EL (cell line): ENCODE data around the gene PIP4P1.
"Not testable (repeated sequence)": the region's sequence is repeated elsewhere in the genome, so short reads cannot be mapped to it uniquely, and the experiment has no call there.

ENCODE experiments used
- DNase-seq: peaks from one replicate; pipeline ENCODE4 v3.0.0-alpha.2; 2016

The PIP4P1 gene

GRCh38 chr14:20472536-20473169, 11.4 kb upstream of the PIP4P1 start:
- no peak for DNase-seq

DNA sequence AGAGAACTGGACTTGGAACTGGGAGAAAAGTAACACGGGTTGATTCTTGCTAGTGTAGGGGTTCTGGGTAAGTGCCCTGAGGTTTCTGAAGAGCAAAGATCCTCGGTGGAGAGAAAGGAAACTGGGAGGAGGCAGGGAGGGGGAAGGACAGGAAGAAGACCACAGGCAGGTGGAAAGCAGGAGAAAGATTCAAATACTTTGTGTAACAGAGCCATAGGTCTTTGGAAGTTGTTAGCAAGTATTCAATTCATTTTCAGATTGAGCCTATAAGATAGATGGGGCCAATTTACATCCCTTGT, 9.3 kb upstream of the PIP4P1 start:
- DNase-seq: peak; percentile 29

DNA sequence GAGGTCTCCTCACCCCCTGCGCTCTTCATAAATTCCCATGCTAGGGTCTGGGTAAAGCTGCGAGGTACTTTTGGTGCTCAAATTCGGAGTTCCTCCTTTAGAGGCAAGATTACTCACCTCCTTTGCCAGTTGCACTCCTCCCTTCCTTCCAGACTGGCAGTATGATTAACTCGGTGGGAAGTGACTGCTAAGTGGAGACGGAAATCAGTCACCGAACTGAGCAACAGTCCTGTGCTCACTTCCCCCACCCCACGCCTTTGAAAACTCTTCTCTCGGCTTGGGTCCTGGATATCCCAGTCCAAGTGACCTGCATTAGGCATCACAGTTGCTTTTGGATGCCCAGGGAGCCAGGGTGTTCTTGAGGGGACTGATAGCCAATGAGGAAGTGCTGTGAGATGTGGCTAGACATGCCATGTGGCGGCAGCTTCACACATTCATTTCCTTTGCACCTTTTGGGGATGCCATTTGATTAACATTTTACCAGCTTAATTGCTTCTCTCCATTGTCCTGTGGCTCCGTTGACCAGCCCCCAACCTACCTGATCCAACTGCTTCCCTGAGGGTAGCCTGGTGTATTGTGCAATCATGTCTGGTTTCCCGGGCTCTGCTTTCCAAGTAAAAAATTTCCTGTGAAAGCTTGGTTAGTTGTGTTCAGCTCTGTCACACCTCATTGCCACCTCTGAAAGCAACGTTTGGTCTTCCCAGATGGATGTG, 8.8 kb upstream of the PIP4P1 start:
- peak; percentile 76 for DNase-seq

- DNase-seq: peak; percentile 91
These were observed 8.1 kb upstream of the PIP4P1 start, which contains the start of gene PNP for GRCh38 chr14:20469242-20469889. Gene PNP (plus strand): TSS chr14:20469406. CDS start chr14:20469525, 119 bp downstream.

GRCh38 chr14:20468764-20469241, 7.6 kb upstream of the PIP4P1 start:
- DNase-seq: no peak

- DNase-seq: no peak
These were observed 593 bp downstream of the PIP4P1 start for GRCh38 chr14:20460458-20461224.

GRCh38 chr14:20458031-20458789, 3.0 kb downstream of the PIP4P1 start:
- no peak for DNase-seq

DNA sequence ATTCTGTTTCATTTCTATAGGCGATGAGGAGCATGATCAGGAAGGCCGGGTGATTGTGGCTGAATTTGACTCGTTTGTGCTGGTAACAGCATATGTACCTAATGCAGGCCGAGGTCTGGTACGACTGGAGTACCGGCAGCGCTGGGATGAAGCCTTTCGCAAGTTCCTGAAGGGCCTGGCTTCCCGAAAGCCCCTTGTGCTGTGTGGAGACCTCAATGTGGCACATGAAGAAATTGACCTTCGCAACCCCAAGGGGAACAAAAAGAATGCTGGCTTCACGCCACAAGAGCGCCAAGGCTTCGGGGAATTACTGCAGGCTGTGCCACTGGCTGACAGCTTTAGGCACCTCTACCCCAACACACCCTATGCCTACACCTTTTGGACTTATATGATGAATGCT, 4.3 kb downstream of the PIP4P1 start:
- no peak for DNase-seq

GRCh38 chr14:20455355-20456300, 5.6 kb downstream of the PIP4P1 start:
- peak; percentile 83 for DNase-seq

DNA sequence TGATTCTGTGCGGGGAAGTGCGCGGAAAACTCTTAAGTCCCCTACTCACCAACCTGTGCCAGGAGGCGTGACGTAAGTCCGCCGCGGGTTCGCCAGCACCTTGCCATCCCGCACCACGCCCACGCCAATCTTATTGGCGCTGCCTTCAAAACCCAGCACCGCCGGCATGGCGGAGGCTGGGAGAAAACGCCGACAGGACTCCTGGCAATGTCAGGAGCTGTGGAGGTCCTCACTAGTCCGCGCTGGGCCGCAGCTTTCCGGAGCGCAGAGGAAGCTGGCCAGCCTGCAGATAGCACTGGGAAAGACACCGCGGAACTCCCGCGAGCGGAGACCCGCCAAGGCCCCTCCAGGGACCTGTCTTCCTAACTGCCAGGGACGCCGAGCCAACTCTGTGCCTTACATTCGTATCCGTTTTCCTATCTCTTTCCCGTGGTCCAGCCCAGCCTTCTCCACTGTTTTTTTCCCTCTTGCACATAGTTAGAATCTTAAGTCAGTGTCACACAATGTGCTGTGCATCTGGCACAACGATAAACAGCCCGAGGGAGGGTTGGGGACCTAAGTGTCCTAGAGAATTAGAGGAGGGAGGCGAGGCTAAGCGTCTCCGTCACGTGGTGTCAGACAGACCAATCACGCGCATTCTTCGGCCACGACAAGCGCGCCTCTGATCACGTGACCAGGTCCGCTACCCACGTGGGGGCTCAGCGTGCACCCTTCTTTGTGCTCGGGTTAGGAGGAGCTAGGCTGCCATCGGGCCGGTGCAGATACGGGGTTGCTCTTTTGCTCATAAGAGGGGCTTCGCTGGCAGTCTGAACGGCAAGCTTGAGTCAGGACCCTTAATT, 6.5 kb downstream of the PIP4P1 start, which contains the start of the genes APEX1 and OSGEP:
APEX1 (plus strand) TSS at position 711 of the 839 bp plus-strand sequence. CDS start 420 bp downstream, outside the sequence.
OSGEP (minus strand) TSS at position 297 of the 839 bp plus-strand sequence; CDS start at position 168, 129 bp downstream.
- DNase-seq: peak; percentile 99

- DNase-seq: not testable (repeated sequence)
These were observed 8.4 kb downstream of the PIP4P1 start for GRCh38 chr14:20452831-20453230.

- DNase-seq: no peak
These were observed 14.3 kb downstream of the PIP4P1 start for GRCh38 chr14:20446889-20447288.

DNA sequence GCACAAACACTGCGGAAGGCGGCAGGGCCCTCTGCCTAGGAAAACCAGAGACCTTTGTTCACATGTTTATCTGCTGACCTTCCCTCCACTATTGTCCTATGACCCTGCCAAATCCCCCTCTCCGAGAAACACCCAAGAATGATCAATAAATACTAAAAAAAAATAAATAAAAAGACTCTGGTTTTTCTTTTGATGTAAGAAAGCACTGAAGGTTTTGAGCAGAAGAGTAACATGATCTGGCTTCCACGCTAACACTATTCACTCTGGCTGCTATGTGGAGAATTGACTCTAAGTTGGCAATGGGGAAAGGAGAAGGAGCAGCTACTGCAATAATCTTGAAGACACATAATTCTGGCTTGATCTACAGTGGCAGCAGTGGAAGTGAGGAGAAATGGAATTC, 17.6 kb downstream of the PIP4P1 start:
- not testable (repeated sequence) for DNase-seq

GRCh38 chr14:20441461-20441860, 19.8 kb downstream of the PIP4P1 start:
- no peak for DNase-seq

- DNase-seq: no peak
These were observed 20.4 kb downstream of the PIP4P1 start for GRCh38 chr14:20440882-20441281.

GRCh38 chr14:20440465-20440864, 20.8 kb downstream of the PIP4P1 start:
- no peak for DNase-seq

DNA sequence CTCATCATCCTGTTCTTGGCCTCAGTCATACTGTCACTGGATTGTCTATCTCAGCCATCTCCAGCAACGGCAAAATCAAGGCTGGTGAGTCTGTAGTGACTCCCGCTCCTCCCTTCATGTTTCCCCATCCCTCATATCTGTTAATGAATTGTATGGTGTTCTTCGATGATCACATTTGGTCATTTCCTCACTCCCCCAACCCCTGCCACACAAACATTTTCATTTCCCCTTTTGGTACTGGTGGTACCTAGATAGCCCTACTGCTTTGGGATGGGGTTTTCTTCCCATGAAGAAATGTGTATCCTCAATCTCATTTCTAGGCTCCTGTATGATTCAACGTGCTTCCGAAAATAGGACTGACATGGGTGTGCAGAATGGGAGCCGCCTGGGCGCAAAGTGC, 22.6 kb downstream of the PIP4P1 start:
- no peak for DNase-seq

GRCh38 chr14:20436363-20436755, 24.9 kb downstream of the PIP4P1 start:
- DNase-seq: peak; percentile 80

DNA sequence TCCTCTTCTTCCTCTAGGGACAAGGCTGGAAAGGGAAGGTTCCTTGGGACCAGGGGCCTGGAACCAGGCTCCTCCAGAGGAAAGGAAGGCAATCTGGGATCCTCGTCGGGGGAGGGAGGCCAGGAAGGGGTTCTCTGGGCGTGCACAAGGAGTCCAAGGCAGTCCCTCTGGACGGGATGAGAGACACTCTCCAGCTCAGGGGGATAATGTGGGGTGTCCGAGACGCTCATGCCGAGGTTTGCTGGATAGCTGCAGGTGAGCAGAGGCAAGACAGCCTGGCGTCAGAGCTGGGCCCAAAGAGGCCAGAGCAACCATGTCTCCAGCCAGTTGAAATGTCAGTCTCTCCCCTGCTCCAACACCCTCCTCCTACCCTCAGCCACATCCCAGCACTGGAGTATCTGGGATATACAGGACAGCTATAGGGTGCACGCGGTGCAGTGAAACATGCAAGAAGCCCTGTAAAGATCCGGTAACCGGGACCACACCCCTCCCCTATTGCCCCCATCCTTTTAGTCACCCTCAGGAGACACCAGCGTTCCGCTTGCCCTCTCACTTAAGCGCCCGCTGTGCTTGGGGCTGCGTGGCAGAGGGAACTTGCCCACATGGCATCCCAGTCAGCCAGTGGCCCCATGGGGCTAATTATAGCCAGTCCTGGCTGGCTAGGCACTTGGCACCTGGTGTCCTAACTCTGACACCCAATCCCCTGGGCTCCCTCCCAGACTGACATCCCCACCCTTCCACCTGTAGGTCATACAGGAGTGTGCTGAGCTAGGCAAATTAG, 25.5 kb downstream of the PIP4P1 start, which contains the start of gene KLHL33:
KLHL33 (minus strand) TSS at position 585 of the 781 bp plus-strand sequence; CDS start at position 230, 355 bp downstream.
- DNase-seq: no peak
